Activated CD4-positive, alpha-beta T cell treated with anti-CD3 and anti-CD28 coated beads for 24 hours (primary cell): ENCODE measurements around the gene SLC16A9.
"Not testable (repeated sequence)": the region's sequence is repeated elsewhere in the genome, so short reads cannot be mapped to it uniquely, and the experiment has no call there.

Source experiments
- DNase-seq, 2 donors: peaks; one replicate each; pipeline ENCODE4 v3.0.0-alpha.2; 2020; ENCODE audit warnings: low read depth in 2 of 2

SLC16A9 gene

DNA sequence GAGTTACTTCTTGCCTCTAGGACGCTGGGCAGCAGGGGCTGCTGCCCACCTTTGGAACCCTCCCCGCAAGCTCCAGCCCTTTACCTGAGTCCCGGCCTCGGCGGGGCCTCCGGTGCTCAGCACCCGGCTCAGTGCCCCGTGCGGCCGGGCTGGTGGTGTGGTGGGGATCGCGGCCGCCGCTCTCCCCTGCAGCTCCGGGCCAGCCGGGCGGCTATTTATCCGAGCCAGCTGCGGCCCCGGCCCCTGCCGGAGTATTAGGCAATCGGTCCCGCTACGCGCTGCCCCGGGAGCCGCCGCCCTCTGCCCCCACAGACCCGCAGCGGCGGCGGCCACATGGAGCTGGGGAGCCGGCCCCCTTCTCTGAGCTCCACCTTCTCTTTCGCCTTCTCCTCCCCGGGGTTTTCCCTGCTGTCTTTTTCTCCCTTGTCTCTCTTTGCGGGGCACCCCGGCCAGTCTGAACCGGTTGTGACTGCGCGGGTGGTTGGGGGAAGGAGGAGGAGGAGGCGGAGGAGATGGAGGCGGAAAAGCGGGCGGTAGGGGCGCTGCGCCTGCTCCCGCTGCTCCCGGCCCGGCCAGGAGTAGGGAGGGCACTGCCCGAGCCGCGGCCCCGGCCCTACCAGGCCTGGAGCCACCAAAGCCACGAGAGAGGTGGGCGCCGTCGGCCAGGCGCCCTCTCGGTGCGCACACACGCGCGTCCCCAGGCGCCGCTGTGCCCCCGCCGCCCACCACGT is at the start of gene SLC16A9:
TSS of gene SLC16A9 (minus strand) at position 456 of the 731 bp plus-strand sequence. CDS start 25,559 bp downstream, outside the sequence.
- DNase-seq, result peak; percentile 24 to 30

GRCh38 chr10:59757966-59758365 is 48.3 kb upstream of the SLC16A9 start:
- no peak for DNase-seq

GRCh38 chr10:59754951-59755350 is 45.3 kb upstream of the SLC16A9 start:
- no peak for DNase-seq

- no peak for DNase-seq
These were observed 43.6 kb upstream of the SLC16A9 start, which contains the start of gene MRLN for GRCh38 chr10:59753267-59753666. Gene MRLN (minus strand): TSS chr10:59753455.

GRCh38 chr10:59752278-59752940 is 42.8 kb upstream of the SLC16A9 start:
- DNase-seq, result no peak

GRCh38 chr10:59750155-59750945 is 40.7 kb upstream of the SLC16A9 start:
- no peak for DNase-seq

DNA sequence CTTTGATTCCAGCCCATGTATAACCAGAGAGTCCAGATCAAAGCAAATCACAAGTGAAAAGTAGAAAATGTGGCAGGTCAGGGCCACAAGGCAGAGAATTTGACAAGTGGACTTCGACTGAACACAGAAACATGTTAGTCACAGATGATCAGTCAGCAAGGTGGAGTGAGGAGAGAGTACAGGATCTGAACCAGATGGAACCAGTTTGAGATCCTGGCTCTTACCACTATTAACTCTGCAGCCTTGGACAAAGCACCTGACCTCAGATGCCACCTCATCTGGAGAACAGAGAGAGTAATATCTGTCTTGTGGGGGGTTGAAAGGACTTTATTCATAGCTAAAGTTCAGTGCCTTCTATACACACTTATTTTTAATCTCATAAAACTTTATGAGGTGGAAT is 39.2 kb upstream of the SLC16A9 start:
- no peak for DNase-seq

- DNase-seq, result no peak
These were observed 35.6 kb upstream of the SLC16A9 start for GRCh38 chr10:59745163-59745650.

DNA sequence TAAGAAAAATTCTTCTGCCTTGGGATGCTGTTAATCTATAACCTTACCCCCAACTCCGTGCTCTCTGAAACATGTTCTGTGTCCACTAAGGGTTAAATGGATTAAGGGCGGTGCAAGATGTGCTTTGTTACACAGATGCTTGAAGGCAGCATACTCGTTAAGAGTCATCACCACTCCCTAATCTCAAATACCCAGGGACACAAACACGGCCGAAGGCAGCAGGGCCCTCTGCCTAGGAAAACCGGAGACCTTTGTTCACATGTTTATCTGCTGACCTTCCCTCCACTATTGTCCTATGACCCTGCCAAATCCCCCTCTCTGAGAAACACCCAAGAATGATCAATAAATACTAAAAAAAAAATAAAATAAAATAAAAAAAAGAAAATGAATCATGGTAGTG is 35.1 kb upstream of the SLC16A9 start:
- not testable (repeated sequence) for DNase-seq

DNA sequence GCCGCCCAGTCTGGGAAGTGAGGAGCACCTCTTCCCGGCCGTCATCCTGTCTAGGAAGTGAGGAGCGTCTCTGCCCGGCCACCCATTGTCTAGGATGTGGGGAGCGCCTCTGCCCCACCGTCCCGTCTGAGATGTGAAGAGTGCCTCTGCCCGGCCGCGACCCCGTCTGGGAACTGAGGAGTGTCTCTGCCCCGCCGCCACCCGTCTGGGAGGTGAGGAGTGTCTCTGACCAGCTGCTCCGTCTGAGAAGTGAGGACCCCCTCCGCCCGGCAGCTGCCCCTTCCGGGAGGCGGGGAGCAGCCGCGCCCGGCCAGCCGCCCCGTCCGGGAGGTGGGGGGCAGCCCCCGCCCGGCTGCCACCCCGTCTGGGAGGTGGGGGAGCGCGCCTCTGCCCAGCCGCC is 34.5 kb upstream of the SLC16A9 start:
- DNase-seq, result not testable (repeated sequence)

- no peak for DNase-seq
These were observed 31.9 kb upstream of the SLC16A9 start for GRCh38 chr10:59741583-59741982.

DNA sequence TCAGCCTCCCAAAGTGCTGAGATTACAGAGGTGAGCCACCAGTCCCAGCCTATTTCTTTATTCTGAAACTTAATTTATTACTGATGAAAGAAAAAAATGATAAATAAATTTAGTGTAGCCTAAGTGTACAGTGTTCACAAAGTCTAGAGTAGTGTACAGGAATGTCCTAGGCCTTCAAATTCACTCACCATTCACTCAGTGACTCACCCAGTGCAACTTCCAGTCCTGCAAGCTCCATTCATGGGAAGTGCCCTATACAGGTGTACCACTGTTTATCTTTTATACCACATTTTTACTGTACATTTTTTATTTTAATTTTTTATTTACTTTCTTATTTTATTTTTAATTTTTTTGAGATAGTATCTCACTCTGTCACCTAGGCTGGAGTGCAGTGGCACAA is 31.4 kb upstream of the SLC16A9 start:
- DNase-seq, result no peak

DNA sequence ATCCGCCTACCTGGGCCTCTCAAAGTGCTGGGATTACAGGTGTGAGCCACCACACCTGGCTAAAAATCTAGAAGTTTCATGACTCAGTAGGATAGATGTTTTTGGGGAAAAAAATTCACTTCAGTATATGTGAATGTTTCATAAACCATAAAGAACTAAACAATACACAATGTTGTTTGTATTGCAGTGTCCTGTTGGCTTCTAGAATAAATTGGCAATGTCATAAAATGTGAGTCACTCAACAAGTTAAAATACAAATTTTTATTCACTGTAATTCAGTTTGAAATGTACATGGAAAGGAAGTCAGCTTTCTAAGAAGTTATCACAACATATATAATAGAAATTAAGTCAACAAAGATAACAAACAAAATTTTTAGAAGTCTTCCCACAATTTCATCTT is 27.1 kb upstream of the SLC16A9 start:
- DNase-seq, result no peak

DNA sequence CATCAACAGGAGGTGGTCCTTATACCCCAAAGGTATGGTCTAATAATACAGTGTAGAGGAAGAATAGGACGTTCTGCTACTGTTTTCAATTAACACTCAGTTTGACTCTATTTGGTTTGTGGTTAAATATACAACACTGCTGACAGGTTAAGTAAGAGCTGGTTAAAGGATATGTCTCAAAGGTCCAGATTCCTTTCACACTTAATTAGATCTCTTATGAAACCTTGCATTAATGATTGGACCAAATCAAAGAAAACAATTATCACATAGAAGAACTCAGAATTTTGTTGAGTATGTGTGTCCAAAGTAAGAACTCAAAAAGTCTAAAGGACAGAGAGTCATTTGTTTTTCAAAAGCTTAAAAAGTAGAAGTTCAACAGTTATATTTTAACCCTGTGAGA is 25.6 kb upstream of the SLC16A9 start:
- no peak for DNase-seq

DNA sequence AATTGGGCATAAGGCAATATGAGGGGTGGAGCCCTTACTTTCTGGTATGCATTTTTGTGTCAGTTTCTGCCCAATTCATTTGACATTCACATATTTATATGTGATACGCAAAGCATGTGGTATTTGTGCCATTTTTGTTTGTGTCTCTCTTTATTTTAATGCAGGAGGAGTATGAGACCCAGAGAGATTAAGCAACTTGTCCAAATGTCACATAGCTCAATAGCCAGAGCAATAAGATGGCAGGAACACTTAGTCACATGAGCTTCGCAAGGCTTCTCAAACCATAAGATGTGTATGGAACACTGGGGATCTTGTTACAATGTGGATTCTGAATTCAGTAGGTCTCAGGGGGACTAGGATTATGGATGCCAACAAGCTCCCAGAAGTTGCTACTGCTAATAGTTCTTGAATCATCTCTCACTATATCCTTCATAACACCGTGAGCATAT is 24.4 kb upstream of the SLC16A9 start:
- DNase-seq, result no peak

GRCh38 chr10:59733321-59734013 is 23.8 kb upstream of the SLC16A9 start:
- not testable (repeated sequence) for DNase-seq

DNA sequence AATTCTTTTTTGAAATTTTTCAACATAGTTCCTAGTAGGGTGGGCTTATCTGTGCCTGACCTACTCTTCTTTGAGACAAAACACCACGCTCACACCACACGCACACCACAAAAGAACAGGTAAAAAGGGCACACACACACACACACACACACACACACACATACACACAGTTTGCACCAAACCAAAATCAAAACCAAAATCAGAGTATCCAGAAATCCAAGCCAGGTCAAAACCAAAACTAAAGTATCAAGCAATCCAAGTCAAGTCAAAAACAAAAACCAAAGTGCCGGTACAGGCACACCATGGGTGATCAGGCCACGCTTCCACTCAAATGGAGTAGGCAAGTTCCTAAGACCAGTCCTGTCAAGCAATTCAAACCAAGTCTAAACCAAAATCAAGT is 23.2 kb upstream of the SLC16A9 start:
- not testable (repeated sequence) for DNase-seq

DNA sequence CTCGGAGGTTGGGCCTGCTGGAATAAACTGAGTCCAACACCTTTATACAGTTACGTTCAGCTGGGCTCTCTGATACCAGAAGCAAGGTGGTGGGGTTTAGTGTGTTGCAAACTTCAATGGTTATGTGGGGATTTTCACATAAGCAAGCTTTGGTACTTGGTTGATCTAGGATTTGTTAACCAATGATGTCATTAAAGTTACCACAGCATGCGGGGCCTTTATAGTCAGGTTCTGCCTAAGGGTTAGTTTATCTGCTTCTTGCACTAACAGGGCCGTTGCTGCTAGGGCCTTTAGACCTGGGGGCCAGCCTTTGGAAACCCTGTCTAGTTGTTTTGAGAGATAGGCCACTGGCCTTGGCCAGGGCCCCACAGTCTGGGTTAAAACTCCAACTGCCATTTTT is 19.5 kb upstream of the SLC16A9 start:
- not testable (repeated sequence) for DNase-seq

GRCh38 chr10:59724098-59724938 is 14.7 kb upstream of the SLC16A9 start:
- DNase-seq, result no peak

DNA sequence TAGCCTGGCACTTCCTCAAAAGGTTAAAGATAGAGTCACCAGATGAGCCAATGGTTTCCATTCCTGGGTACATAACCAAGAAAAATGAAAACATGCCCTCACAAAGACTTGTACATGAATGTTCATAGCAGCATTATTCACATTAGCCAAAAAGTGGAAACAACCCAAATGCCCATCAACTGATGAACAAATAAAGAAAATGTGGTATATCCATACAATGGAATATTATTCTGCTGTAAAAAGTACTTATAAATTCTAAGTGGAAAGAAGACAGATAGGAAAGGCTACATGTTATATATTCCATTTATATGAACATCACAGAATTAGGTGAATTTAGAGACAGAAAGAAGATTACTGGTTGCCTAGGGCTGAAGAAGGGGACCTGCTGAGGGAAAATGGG is 10.7 kb upstream of the SLC16A9 start:
- DNase-seq, result no peak

DNA sequence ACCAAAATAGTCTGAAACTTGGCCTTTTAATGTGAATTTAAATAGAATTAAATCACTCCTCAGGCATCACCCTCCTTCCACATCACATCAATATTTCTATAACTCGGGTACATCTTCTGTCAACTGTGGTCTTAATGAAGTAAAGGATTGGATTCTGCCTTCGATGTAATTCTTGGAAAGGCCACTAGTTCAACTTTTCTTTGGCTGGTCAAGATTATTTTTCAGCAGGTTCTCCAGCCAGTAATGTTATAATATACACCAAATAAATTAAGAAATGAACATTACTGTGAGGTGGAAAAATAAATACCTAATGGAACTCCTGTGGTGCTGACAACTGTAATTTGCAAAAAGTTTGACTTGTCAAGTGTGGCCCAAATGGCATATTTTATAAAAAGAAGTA is 9.7 kb upstream of the SLC16A9 start:
- no peak for DNase-seq
